ENCODE results near the gene SAP30BP. TPM values are rescaled to one million over a fixed set of nuclear protein-coding genes. Genes with fewer than 3 reads are reported as not detected.

SAP30BP gene
- total and polyA plus RNA-seq, 2 donors (not counting 1 experiment from before 2014, with no cell fraction given), result 143 to 148 TPM

DNA sequence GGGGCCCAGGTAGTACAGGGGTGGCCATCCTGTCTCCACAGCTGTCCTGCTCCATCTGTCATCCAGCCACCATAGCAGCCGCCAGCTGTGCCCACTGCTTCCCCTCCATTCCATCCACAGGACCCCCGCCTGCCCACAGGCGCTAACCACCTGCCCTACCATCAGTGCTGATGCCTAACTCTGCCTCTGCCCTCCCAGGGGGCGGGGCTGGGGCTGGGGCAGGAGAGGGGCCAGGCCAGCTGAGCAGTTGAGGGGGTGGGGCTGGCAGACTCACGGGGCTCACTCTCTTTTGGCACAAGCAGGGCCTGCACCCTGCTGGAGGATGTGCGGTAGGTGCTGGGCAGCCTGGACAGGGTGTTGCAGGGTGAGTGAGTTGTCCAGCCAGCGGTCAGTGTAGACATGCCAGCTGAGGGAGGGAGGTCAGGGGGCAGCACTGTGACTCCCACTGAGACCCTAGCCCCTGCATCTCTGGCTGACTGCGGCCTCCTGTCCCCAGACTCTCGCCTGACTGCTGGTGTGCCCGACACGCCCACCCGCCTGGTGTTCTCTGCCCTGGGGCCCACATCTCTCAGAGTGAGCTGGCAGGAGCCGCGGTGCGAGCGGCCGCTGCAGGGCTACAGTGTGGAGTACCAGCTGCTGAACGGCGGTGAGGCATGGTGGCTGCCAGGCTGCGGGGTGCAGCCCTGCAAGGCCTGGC is 88.2 kb downstream of the SAP30BP start:
- ChIA-PET POLR2A (interaction anchor here (0.5 to 3.4 kb wide), 3 partner anchors 10 to 185 kb away, joined by 3 to 23 read pairs (median 4); partner anchors contain the start of gene GALK1), CTCF (interaction anchor here (1.3 to 4.9 kb wide), 2 partner anchors 8 to 123 kb away, joined by 3 to 87 read pairs; partner anchors contain the start of genes GALK1 and SMIM5)
- Histone ChIP-seq H3K27ac (ENCODE audit: low read length in 2 of 2) (no peak overlapping the region), H2AFZ (ENCODE audit: insufficient read depth, low read depth, low read length, poor library complexity, severe bottlenecking) (no peak overlapping the region), H3K9ac (ENCODE audit: low read length) (no peak overlapping the region), H3K4me1 (ENCODE audit: control insufficient read depth in 2 of 2, insufficient read depth in 2 of 2, low read length in 2 of 2) (peaks cover 6 to 18% of the 10 kb centered on the region in 2 donors), H3K4me3 (ENCODE audit: control extremely low read depth in 1 of 5, extremely low read depth in 1 of 5, insufficient read depth in 1 of 5, low read depth in 2 of 5, low read length in 4 of 5) (no peak overlapping the region), H4K20me1 (ENCODE audit: control insufficient read depth, insufficient read depth, low read length, poor library complexity, severe bottlenecking) (no peaks in the 10 kb centered on the region), H3K27me3 (replicated peaks in 1 of 4; ENCODE audit: control extremely low read depth in 1 of 4, control insufficient read depth in 3 of 4, insufficient read depth in 4 of 4, low read length in 3 of 4) (no peaks in the 10 kb centered on the region), H3K79me2 (ENCODE audit: control insufficient read depth, insufficient read depth, low read length) (peaks cover 3% of the 10 kb centered on the region), H3K9me3 (ENCODE audit: control extremely low read depth in 1 of 3, control insufficient read depth in 2 of 3, insufficient read depth in 1 of 3, low read length in 2 of 3) (no peaks in the 10 kb centered on the region), H3K4me2 (replicated peaks; ENCODE audit: low read depth, low read length, poor library complexity, severe bottlenecking) (no peak overlapping the region), H3K36me3 (replicated peaks in 1 of 2; ENCODE audit: control extremely low read depth in 1 of 2, control insufficient read depth in 1 of 2, extremely low read depth in 1 of 2, insufficient read depth in 2 of 2, low read length in 1 of 2) (peaks cover 0 to 7% of the 10 kb centered on the region in 2 experiments)
- Mint-ChIP-seq H3K4me1 (peaks cover 16% of the 10 kb centered on the region), H3K27ac (no peak overlapping the region), H3K27me3 (no peaks in the 10 kb centered on the region), H3K4me3 (peak overlapping the region; percentile 75), H3K9me3 (ENCODE audit: insufficient read depth) (no peaks in the 10 kb centered on the region)
- DNase-seq (peak; percentile 28), ATAC-seq (ENCODE audit: low read depth) (no peak)
- no peak for TF ChIP-seq EZH2 (IDR thresholded peaks at IDR 0.05; ENCODE audit: borderline replicate concordance, insufficient read depth, low read depth, low read length, poor library complexity, severe bottlenecking)
- TF ChIP-seq, protein P1, sequence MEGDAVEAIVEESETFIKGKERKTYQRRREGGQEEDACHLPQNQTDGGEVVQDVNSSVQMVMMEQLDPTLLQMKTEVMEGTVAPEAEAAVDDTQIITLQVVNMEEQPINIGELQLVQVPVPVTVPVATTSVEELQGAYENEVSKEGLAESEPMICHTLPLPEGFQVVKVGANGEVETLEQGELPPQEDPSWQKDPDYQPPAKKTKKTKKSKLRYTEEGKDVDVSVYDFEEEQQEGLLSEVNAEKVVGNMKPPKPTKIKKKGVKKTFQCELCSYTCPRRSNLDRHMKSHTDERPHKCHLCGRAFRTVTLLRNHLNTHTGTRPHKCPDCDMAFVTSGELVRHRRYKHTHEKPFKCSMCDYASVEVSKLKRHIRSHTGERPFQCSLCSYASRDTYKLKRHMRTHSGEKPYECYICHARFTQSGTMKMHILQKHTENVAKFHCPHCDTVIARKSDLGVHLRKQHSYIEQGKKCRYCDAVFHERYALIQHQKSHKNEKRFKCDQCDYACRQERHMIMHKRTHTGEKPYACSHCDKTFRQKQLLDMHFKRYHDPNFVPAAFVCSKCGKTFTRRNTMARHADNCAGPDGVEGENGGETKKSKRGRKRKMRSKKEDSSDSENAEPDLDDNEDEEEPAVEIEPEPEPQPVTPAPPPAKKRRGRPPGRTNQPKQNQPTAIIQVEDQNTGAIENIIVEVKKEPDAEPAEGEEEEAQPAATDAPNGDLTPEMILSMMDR (IDR thresholded peaks at IDR 0.05), result no peak
- 73% methylated on average over 16 of the region's 20 CpGs for WGBS (ENCODE audit: insufficient coverage)
- intact Hi-C loops (cut with micrococcal nuclease), result loop anchor here (10.0 kb wide), 1 partner anchor 249 kb away; the partner anchor contains the start of gene CDK3

DNA sequence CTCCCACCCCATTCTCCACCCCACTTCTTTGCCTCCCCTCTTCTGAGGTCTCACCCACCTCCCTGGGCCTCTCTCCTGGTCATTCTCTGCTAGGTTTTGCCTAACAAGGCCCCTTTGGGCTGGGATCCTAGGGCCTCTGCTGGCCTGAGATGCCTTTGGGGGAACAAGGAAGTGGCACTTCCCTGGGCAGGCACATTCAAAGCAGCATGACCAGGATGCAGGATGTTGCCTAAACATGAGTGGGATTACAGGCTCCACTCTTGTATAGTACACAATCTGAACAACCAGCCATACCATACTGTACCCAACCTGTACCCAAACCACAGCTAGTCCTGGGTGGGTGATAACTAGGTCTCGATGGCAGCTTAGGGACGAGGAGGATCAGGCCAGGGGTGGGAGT is 88.9 kb downstream of the SAP30BP start:
- Histone ChIP-seq H2AFZ (ENCODE audit: insufficient read depth, low read depth, low read length, poor library complexity, severe bottlenecking) (no peak overlapping the region), H3K4me3 (ENCODE audit: control extremely low read depth in 1 of 5, extremely low read depth in 1 of 5, insufficient read depth in 1 of 5, low read depth in 2 of 5, low read length in 4 of 5) (no peak overlapping the region), H3K4me2 (replicated peaks; ENCODE audit: low read depth, low read length, poor library complexity, severe bottlenecking) (no peak overlapping the region), H3K27me3 (replicated peaks in 1 of 4; ENCODE audit: control extremely low read depth in 1 of 4, control insufficient read depth in 3 of 4, insufficient read depth in 4 of 4, low read length in 3 of 4) (no peaks in the 10 kb centered on the region), H3K9ac (ENCODE audit: low read length) (no peak overlapping the region), H3K9me3 (ENCODE audit: control extremely low read depth in 1 of 3, control insufficient read depth in 2 of 3, insufficient read depth in 1 of 3, low read length in 2 of 3) (no peaks in the 10 kb centered on the region), H3K36me3 (replicated peaks in 1 of 2; ENCODE audit: control extremely low read depth in 1 of 2, control insufficient read depth in 1 of 2, extremely low read depth in 1 of 2, insufficient read depth in 2 of 2, low read length in 1 of 2) (peaks cover 0 to 7% of the 10 kb centered on the region in 2 experiments), H3K4me1 (ENCODE audit: control insufficient read depth in 2 of 2, insufficient read depth in 2 of 2, low read length in 2 of 2) (peaks cover 6 to 18% of the 10 kb centered on the region in 2 donors), H3K79me2 (ENCODE audit: control insufficient read depth, insufficient read depth, low read length) (peaks cover 3% of the 10 kb centered on the region), H3K27ac (ENCODE audit: low read length in 2 of 2) (no peak overlapping the region), H4K20me1 (ENCODE audit: control insufficient read depth, insufficient read depth, low read length, poor library complexity, severe bottlenecking) (no peaks in the 10 kb centered on the region)
- Mint-ChIP-seq H3K27me3 (no peaks in the 10 kb centered on the region), H3K27ac (no peak overlapping the region), H3K4me1 (peaks cover 16% of the 10 kb centered on the region), H3K4me3 (no peak overlapping the region), H3K9me3 (ENCODE audit: insufficient read depth) (no peaks in the 10 kb centered on the region)
- whole genome bisulfite sequencing (ENCODE audit: insufficient coverage), result 93% methylated on average over 2 of the region's 2 CpGs
- ATAC-seq (ENCODE audit: low read depth) (no peak), DNase-seq (no peak)
- ChIA-PET POLR2A (interaction anchor here (1.0 kb wide), 1 partner anchor 20 kb away, joined by 4 read pairs; no protein-coding TSS in a partner anchor), CTCF (interaction anchor here (0.9 kb wide), 1 partner anchor 8 kb away, joined by 3 read pairs; no protein-coding TSS in a partner anchor)
- TF ChIP-seq EZH2 (IDR thresholded peaks at IDR 0.05; ENCODE audit: borderline replicate concordance, insufficient read depth, low read depth, low read length, poor library complexity, severe bottlenecking), result no peak
- TF ChIP-seq, protein P1 (IDR thresholded peaks at IDR 0.05), result no peak
- intact Hi-C loops (cut with micrococcal nuclease), result loop anchor here (10.0 kb wide), 1 partner anchor 249 kb away; the partner anchor contains the start of gene CDK3
